Endothelial cell of umbilical vein (primary cell): Measurements from ENCODE around the gene RARRES1. TPM values are rescaled to one million over a fixed set of nuclear protein-coding genes. Genes with fewer than 3 reads are reported as not detected.

Experiments
- BruUV-seq: library from RNA; stranded (reverse); fragments of 400-500 nt; replicated peaks from 2 replicates; lab custom pipeline; 2021; lab: Mats Ljungman, UMichigan
- CTCF ChIA-PET: fragments of 300-600, 350-600 bp; sonication (Branson Sonifier 250); formaldehyde crosslinking; loops from one replicate; lab custom pipeline; 2021; ENCODE audit warnings: antibody characterized with exemption, inconsistent platforms; lab: Charles Lee
- POLR2A ChIA-PET: fragments of 300-600, 350-600 bp; sonication (Branson Sonifier 250); formaldehyde crosslinking; loops from one replicate; lab custom pipeline; 2021; ENCODE audit warnings: antibody characterized with exemption, inconsistent platforms; lab: Charles Lee
- DNase-seq: peaks from one replicate; pipeline ENCODE4 v3.0.0-alpha.2; 2011; ENCODE audit warnings: low read depth, low spot score
- FAIRE-seq: peaks from 2 replicates; lab custom pipeline; 2011; peaks lifted over from hg19 to GRCh38; lab: Jason Lieb, UNC
- H2AFZ ChIP-seq: 2 replicates; pipeline ENCODE4 v1.6.0; 2012; ENCODE audit warnings: low read depth, low read length, control low read depth, inconsistent platforms
- H3K27ac ChIP-seq: 2 replicates; pipeline ENCODE4 v1.5.1; 2011; ENCODE audit warnings: low read depth, mild to moderate bottlenecking, control low read depth, low read length, moderate library complexity; ENCODE audit not compliant: insufficient read depth
- H3K27me3 ChIP-seq, 2 experiments: 2 replicates each; pipeline versions ENCODE4 v1.6.0 to v1.6.1; 2011; ENCODE audit warnings: low read length in 2 of 2, mixed read lengths in 1 of 2; ENCODE audit not compliant: control insufficient read depth in 2 of 2, insufficient read depth in 2 of 2
- H3K36me3 ChIP-seq, 2 experiments: 2 replicates in 1 of 2; 3 replicates in 1 of 2; pipeline ENCODE4 v1.5.1; 2011; ENCODE audit warnings: low read length in 2 of 2, mild to moderate bottlenecking in 1 of 2, moderate library complexity in 1 of 2; ENCODE audit not compliant: control insufficient read depth in 2 of 2, insufficient read depth in 2 of 2; ENCODE audit errors: extremely low read depth in 1 of 2
- H3K4me1 ChIP-seq: 3 replicates; pipeline ENCODE4 v1.5.1; 2011; ENCODE audit warnings: mild to moderate bottlenecking, low read length; ENCODE audit not compliant: control insufficient read depth, insufficient read depth; ENCODE audit errors: extremely low read depth
- H3K4me2 ChIP-seq: 2 replicates; pipeline ENCODE4 v1.6.1; 2011; ENCODE audit warnings: low read length, control low read depth, mixed read lengths; ENCODE audit not compliant: insufficient read depth
- H3K4me3 ChIP-seq, 3 experiments: fragments of 200-600 bp in 1 of 3; sonication (generic), shearing (Covaris generic) in 1 of 3; replicated peaks in 1 of 3; 2 replicates each; pipeline ENCODE4 v1.5.1; 2011 to 2016; ENCODE audit warnings: control low read depth in 3 of 3, low read length in 3 of 3, mild to moderate bottlenecking in 2 of 3, inconsistent platforms in 1 of 3, low read depth in 1 of 3, moderate library complexity in 1 of 3; ENCODE audit not compliant: insufficient read depth in 1 of 3
- H3K79me2 ChIP-seq: 2 replicates; pipeline ENCODE4 v1.6.0; 2012; ENCODE audit warnings: low read length, inconsistent platforms; ENCODE audit not compliant: control insufficient read depth, insufficient read depth
- H3K9ac ChIP-seq: replicated peaks from 2 replicates; pipeline ENCODE3; 2011; ENCODE audit warnings: low read length, control low read depth; ENCODE audit not compliant: insufficient read depth; ENCODE audit errors: extremely low read depth
- H3K9me1 ChIP-seq: replicated peaks from 3 replicates; pipeline ENCODE4 v1.6.0; 2011; ENCODE audit warnings: mild to moderate bottlenecking, low read length; ENCODE audit not compliant: control insufficient read depth, insufficient read depth; ENCODE audit errors: extremely low read depth
- H3K9me3 ChIP-seq: replicated peaks from 2 replicates; pipeline ENCODE4 v1.5.1; 2012; ENCODE audit warnings: low read length, inconsistent platforms; ENCODE audit not compliant: control insufficient read depth, insufficient read depth
- H4K20me1 ChIP-seq: replicated peaks from 2 replicates; pipeline ENCODE3; 2011; ENCODE audit warnings: mild to moderate bottlenecking, low read length; ENCODE audit not compliant: control insufficient read depth, insufficient read depth; ENCODE audit errors: extremely low read depth
- EZH2 ChIP-seq: IDR thresholded peaks from 2 replicates; pipeline ENCODE4 v1.6.1; 2012; ENCODE audit warnings: borderline replicate concordance, low read depth, mild to moderate bottlenecking, moderate library complexity, low read length, inconsistent platforms; ENCODE audit not compliant: severe bottlenecking
- FOS ChIP-seq: IDR thresholded peaks from 2 replicates; pipeline ENCODE4 v1.6.1; 2011; ENCODE audit warnings: mild to moderate bottlenecking, low read length, moderate library complexity, borderline replicate concordance; ENCODE audit not compliant: insufficient read depth
- MYC ChIP-seq: IDR thresholded peaks from one replicate; pipeline ENCODE4 v1.6.1; 2011; ENCODE audit warnings: mild to moderate bottlenecking, low read depth, low read length
- POLR2A ChIP-seq: IDR thresholded peaks from 2 replicates; pipeline ENCODE4 v1.6.1; 2012; ENCODE audit warnings: low read depth, mild to moderate bottlenecking, control low read depth, low read length
- POLR2AphosphoS5 ChIP-seq: IDR thresholded peaks from 2 replicates; pipeline ENCODE4 v1.6.1; 2012; ENCODE audit warnings: low read depth, mild to moderate bottlenecking, control low read depth, low read length, moderate library complexity; ENCODE audit not compliant: insufficient read depth
- dilution Hi-C: fragments of 300-500 bp; cut with MboI; formaldehyde crosslinking; loops from one replicate; pipeline ENCODE4 v1.15.0; 2019; ENCODE audit warnings: low sequenced_read_pairs; ENCODE audit not compliant: extremely low pct_ligation_motif_present
- intact Hi-C: fragments of 100-400 bp; cut with micrococcal nuclease; formaldehyde crosslinking; loops from one replicate; pipeline ENCODE4 v1.10.0; 2022
- polyA plus RNA-seq, 4 experiments: library from polyadenylated mRNA; depleted of rRNA in 3 of 4; stranded (reverse) in 3 of 4; unstranded in 1 of 4; fragments of >200 nt; gene quantifications; 2 replicates each; pipeline versions ENCODE4 v1.2.1 to v1.2.3, GENCODE V29; 2011 to 2012; ENCODE audit warnings: missing spikeins in 1 of 4
- total RNA-seq: library from RNA; stranded (reverse); gene quantifications from 2 replicates; pipeline ENCODE4 v1.2.3, GENCODE V29; 2021
- TF ChIP-seq, protein P1 (sequence below), 2 donors: IDR thresholded peaks; 1 replicate in 1 of 2; 2 replicates in 1 of 2; pipeline ENCODE4 v1.5.1; 2011; ENCODE audit warnings: low read length in 2 of 2, mild to moderate bottlenecking in 2 of 2, moderate library complexity in 2 of 2, control low read depth in 1 of 2, inconsistent platforms in 1 of 2, low read depth in 1 of 2; ENCODE audit not compliant: insufficient read depth in 1 of 2; ENCODE audit errors: extremely low read depth in 1 of 2
- TF ChIP-seq, protein P2 (sequence below): IDR thresholded peaks from 2 replicates; pipeline ENCODE4 v1.6.1; 2011; ENCODE audit not compliant: insufficient read depth, insufficient read length

The RARRES1 gene
- total and polyA plus RNA-seq, 2 donors (not counting 3 experiments of a cell fraction or from before 2014, with no cell fraction given) = 0.98 to 1.5 TPM

DNA sequence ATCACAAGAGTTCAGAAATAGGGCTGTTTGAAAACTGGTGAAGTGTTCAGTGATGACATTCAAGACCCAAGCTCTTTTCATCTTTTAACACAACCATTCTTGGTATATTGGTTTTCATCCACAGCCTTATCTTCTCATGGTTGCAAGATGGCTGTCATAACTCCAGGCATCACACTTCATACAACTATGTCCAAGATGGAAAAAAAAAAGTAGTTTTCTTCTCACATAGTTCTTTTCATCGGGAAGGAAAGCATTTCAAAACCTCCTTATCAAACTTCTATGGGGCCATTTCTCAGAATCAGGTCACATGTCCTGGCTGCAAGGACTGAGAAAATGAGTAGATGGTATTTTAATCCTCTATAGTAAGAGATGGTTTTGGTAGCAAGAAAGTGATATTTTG lies 48.5 kb upstream of the RARRES1 start:
- Histone ChIP-seq H3K4me1 (no peaks in the 10 kb centered on the region), H3K36me3 (no peaks in the 10 kb centered on the region), H4K20me1 (no peaks in the 10 kb centered on the region), H3K27ac (no peak overlapping the region), H3K4me2 (no peak overlapping the region), H3K79me2 (no peaks in the 10 kb centered on the region), H3K9me1 (no peaks in the 10 kb centered on the region), H3K27me3 (no peaks in the 10 kb centered on the region), H2AFZ (no peak overlapping the region), H3K9ac (no peak overlapping the region), H3K9me3 (no peaks in the 10 kb centered on the region), H3K4me3 (no peak overlapping the region)
- intact Hi-C loops = no loop called here
- dilution Hi-C loops = no loop called here
- FAIRE-seq (no peak), DNase-seq (no peak)
- no TSS peak for BruUV-seq
- ChIA-PET CTCF (interaction anchor here (1.0 kb wide), 1 partner anchor 9 kb away, joined by 6 read pairs; no protein-coding TSS in a partner anchor), POLR2A (no interaction called here)
- TF ChIP-seq EZH2 (no peak), POLR2A (no peak), MYC (no peak), POLR2AphosphoS5 (no peak), FOS (no peak)
- TF ChIP-seq, protein P1, sequence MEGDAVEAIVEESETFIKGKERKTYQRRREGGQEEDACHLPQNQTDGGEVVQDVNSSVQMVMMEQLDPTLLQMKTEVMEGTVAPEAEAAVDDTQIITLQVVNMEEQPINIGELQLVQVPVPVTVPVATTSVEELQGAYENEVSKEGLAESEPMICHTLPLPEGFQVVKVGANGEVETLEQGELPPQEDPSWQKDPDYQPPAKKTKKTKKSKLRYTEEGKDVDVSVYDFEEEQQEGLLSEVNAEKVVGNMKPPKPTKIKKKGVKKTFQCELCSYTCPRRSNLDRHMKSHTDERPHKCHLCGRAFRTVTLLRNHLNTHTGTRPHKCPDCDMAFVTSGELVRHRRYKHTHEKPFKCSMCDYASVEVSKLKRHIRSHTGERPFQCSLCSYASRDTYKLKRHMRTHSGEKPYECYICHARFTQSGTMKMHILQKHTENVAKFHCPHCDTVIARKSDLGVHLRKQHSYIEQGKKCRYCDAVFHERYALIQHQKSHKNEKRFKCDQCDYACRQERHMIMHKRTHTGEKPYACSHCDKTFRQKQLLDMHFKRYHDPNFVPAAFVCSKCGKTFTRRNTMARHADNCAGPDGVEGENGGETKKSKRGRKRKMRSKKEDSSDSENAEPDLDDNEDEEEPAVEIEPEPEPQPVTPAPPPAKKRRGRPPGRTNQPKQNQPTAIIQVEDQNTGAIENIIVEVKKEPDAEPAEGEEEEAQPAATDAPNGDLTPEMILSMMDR (IDR thresholded peaks at IDR 0.05; ENCODE audit: extremely low read depth in 1 of 2, insufficient read depth in 1 of 2, low read depth in 1 of 2, low read length in 2 of 2) = no peak
- TF ChIP-seq, protein P2, sequence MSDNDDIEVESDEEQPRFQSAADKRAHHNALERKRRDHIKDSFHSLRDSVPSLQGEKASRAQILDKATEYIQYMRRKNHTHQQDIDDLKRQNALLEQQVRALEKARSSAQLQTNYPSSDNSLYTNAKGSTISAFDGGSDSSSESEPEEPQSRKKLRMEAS = no peak
